Measurements from ENCODE around the gene ZDHHC3.

DNA sequence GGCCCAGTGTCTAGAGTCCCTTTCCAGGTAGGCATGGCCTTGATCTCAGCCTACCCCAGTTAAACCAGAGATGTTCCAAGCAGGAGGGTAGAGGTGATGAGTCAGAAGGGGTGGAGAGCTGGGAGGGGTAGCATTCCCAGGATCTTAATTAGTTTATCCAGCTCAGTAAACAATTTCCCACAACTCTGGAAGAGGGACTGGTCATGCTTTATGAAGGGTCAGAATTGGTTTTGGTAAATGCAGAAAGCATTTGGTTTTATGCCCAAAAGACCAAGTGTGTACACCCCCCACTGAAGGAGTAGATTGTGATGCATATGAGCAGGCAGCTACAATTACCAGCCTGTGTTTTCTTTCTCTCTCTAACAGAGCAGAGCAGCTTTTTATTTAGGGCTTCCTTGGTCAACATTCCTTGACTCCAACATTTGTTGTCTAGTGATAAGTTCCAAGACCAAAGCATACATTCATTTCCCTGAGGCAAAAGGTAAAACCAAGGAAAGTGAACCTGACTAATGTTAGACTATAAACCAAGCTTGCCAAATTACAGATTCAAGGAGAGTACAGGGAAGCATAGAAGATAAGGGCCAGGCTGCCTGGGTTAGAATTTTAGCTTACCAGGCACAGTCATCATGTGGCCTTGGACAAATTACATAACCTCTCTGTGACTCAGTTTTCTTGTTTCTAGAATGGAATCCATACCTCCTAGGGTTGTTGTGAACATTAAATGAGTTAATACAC, 17.7 kb upstream of the ZDHHC3 start:
- TF ChIP-seq, protein P1, sequence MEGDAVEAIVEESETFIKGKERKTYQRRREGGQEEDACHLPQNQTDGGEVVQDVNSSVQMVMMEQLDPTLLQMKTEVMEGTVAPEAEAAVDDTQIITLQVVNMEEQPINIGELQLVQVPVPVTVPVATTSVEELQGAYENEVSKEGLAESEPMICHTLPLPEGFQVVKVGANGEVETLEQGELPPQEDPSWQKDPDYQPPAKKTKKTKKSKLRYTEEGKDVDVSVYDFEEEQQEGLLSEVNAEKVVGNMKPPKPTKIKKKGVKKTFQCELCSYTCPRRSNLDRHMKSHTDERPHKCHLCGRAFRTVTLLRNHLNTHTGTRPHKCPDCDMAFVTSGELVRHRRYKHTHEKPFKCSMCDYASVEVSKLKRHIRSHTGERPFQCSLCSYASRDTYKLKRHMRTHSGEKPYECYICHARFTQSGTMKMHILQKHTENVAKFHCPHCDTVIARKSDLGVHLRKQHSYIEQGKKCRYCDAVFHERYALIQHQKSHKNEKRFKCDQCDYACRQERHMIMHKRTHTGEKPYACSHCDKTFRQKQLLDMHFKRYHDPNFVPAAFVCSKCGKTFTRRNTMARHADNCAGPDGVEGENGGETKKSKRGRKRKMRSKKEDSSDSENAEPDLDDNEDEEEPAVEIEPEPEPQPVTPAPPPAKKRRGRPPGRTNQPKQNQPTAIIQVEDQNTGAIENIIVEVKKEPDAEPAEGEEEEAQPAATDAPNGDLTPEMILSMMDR (IDR thresholded peaks at IDR 0.05; ENCODE audit: insufficient read depth, low read depth, low read length): no peak
- TF ChIP-seq EZH2 (IDR thresholded peaks at IDR 0.05; ENCODE audit: insufficient read depth, low read length): no peak
